Dermis microvascular lymphatic vessel endothelial cell (primary cell): ENCODE data around the gene HBS1L. TPM values are rescaled to one million over a fixed set of nuclear protein-coding genes. Genes with fewer than 3 reads are reported as not detected.

Experiments used
- DNase-seq, 2 donors: peaks; one replicate each; pipeline versions ENCODE4 v3.0.0 to v3.0.0-alpha.2; 2010; ENCODE audit warnings: low read depth in 2 of 2
- total RNA-seq: library from RNA; depleted of rRNA; stranded (reverse); fragments of >200 nt; gene quantifications from 2 replicates; pipeline ENCODE4 v1.2.1, GENCODE V29; 2014

Gene HBS1L
- 74.5 and 85.4 TPM in 2 replicates for total RNA-seq

DNA sequence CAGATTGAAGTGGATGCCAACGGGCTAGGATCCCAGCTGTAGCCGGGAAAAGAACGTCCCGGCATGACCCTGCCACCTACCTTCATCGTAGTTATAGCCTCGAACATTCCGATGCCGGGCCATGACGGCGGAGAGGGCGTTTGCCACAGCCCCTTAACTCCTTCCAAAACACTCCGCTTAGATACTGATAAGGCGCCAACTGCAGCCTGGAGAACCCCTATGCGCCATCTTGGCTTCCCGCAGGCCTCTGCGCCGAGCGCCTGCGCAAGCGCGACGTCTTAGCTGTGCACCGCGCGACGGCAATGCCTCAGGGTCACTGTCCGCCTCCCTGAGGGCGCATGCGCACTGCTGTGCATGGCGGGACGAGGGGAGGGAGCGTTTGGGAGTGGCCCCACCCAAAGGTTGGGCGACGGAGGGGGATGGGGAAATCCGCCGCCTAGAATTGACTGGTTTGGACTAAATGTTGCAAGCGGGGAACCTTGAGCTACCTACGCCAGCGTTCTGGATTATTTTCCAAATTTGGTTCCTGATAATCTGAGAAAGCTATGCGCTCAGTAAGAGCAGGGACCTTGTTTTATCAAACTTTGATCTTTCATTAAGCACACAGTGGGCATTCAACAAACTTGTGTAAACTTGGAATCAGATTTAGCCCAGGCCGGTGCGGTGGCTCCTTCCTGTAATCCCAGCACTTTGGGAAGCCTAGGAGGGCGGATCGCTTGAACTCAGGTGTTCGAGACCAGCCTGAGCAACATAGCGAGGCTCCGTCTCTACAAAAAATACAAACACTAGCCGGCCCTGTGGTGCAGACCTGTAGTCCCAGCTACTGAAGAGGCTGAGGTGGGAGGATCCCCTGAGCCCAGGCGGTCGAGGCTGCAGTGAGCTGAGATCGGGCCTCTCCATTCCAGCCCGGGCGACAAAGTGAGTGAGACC, at the start of gene HBS1L:
TSS of gene HBS1L (minus strand) at position 254 of the 930 bp plus-strand sequence. CDS start at position 123, 131 bp downstream.
- DNase-seq, result peak; percentile 90 to 96

DNA sequence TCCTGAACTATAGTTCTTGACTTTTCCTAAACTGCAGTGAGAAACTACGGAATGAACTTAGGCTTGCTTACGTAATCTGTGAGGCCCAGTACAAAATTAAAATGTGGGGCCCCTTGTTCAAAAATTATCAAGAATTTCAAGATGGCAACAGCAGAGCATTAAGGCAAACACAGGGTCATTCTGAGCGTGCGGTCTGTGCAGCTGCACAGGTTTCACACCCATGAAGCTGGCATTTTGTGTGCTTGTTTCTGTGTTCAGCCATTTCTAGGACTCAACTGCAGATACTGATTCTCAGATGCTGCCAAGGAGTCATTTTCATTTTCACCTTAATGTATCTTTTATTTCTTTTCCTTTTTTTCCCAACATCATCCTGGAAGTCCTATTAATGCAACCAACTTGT, 49.6 kb upstream of the HBS1L start:
- no peak for DNase-seq

DNA sequence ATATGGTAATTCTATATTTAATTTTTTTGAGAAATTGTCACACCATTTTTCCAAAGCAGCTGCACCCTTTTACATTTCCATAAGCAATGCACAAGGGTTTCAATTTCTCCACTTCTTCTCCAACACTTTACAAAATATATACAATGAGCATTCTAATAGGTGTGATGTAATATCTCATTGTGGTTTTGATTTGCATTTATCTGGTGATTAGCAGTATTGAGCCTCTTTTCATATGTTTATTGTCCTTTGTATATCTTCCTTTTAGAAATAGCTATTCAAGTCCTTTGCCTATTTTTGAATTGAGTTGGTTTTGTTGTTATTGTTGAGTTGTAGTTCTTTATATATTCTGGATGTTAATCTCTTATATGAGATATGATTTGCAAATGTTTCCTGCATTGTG, 47.6 kb upstream of the HBS1L start:
- DNase-seq, result no peak

DNA sequence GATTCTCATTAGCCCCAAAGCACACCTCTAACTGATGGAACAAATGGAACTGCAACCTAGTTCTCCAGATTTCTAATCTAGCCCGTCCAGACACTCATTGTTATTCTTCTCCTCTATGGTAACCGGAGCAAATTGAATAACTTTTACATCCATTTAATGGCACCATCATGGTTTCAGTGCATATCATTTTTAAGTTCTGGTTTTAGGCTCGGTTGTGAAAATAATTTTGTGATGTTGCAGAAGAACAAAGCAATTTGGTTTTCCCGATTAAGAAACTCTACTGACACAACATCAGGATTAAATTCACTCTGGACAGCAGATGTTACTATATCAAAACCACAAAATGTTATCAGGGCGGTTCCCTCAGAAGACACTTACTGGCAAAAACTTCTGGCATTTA, 42.5 kb upstream of the HBS1L start:
- DNase-seq, result no peak

DNA sequence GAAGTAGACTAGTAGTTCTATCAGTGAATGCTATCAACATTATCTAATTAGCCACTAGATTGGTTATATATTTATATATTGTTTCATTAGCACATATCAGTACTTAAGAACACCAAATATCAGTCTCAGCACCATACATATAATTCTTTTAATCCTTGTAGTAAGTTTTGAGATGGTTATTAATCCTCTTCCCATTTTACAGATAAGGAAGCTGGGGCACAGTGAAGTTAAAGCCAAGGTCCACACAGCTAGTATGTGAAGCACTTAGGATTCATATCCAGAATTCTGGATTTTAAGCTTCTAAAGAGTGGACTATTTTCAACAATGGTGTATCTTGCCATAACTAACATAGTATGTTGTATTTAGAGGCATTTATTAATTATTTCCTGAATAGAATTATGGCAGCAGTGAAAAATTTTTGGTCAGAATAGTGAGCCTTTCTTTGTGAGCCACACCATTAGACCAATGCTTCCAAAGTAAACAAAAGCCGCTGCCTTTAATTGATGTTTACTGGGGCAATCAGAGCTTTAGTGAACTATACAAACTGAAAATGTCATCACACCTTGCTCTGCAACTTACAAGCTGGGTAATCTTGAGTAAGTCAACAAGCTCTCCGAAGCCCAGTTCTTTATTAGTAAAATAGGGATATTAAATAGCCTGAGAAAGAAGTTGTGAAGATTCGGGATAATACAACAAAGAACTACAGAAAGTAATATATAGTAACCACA, 41.9 kb upstream of the HBS1L start:
- no peak for DNase-seq

DNA sequence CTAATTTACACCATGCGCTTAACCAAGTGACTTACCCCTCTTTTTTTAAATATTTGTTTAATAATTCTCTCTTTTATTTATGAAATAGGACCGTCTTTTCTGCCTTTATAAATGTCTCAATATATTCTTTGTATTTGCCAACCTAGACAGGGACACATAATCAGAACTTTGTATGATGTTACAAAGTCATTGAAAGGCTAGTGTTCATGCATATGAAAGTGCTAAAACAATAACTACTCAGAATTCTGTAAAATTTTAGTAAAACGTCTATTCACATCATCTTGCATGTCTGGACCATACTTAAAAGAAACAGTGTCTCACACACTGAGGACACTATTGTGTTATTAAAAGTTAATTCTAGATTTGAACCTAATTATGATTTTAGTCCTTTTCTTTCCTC, 41.1 kb upstream of the HBS1L start:
- no peak for DNase-seq

DNA sequence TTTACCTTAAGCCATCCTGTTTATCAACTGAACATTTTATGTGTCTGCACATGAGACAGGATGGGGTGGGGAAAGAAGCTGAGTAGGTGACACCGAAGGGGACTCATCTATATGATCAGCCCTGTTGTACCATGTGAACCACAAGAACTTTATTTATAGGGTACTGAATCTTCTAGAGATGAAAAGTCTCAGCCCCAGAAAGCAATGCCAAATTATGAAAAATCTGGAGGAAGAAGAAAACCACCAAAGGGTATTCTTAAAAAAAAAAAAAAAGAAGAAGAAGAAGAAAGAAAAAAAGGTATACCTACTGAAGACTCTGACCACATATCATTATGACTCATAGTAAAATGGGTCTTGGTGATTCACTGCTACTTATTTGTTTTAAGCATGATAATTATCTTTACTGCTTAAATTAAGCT, 39.8 kb upstream of the HBS1L start:
- DNase-seq, result no peak

DNA sequence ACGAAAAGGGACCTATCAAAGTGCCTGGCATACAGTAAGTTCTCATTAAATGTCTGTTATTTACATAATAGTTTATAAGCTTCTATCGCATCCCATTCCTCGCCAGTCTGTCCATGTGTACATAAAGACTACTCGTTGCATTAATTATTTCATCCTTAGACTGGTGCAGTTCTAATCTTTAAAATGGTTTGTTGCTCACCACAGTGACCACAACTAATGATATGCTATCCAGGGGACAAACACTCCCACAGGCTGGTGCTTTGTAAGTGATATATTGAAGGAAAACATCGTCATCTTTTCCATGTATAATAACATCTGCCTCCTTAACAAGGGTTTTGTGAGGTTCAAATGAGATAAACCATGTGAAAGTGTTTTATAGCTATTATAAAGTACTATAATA, 39.0 kb upstream of the HBS1L start:
- no peak for DNase-seq

DNA sequence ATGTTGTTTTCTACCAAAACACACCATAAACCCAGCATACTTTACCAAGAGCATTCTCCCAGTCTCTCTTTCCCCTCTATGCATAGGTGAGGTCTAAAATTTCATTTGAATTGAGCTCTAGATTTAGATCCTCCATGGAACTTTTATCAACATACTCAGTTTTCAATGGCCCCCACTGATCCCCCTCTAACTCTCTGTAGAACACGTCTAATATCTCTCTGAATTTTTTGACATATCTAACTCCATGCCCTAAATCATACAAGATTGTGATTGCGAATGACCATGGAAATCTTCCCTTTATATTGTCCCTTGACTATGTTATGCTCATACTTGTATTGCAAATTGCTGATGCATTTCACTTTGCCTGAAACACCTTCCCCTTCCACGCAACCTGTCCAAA, 38.1 kb upstream of the HBS1L start:
- no peak for DNase-seq

DNA sequence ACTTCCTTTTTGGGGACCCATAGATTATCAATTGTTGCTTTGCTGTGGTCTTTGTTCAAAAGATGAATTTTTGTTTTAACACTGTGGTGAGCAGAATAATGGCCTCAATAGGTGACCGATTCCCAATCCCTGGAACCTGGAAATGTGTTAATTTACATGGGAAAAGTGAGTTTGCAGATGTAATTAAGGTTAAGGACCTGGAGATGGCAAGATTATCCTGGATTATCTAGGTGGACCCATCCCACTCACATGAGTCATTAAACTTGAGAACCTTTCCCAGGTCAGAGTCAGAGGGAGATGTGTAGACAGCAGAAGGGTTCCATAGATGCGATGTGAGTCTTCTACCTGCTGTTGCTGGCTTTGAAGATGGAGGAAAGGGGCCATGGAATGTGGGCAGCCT, 36.2 kb upstream of the HBS1L start:
- DNase-seq, result no peak

DNA sequence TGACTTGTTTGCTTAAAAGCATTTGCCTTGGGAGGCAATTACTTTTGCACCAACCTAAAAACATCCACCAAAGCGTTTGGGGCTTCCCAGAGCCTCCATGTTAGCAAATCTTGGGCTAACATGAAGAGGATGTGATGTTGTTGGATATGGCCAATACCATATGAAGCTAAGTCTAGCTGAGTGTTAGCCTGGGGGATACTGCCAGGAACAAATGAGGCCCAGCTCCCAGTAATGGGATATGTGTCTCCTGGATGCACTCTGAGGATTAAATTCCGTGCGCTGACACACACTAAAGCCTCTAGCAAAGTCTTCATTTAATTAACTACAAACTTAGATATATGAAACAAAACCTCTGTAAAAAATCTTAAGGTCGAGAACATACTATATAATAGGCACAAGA, 35.3 kb upstream of the HBS1L start:
- no peak for DNase-seq

DNA sequence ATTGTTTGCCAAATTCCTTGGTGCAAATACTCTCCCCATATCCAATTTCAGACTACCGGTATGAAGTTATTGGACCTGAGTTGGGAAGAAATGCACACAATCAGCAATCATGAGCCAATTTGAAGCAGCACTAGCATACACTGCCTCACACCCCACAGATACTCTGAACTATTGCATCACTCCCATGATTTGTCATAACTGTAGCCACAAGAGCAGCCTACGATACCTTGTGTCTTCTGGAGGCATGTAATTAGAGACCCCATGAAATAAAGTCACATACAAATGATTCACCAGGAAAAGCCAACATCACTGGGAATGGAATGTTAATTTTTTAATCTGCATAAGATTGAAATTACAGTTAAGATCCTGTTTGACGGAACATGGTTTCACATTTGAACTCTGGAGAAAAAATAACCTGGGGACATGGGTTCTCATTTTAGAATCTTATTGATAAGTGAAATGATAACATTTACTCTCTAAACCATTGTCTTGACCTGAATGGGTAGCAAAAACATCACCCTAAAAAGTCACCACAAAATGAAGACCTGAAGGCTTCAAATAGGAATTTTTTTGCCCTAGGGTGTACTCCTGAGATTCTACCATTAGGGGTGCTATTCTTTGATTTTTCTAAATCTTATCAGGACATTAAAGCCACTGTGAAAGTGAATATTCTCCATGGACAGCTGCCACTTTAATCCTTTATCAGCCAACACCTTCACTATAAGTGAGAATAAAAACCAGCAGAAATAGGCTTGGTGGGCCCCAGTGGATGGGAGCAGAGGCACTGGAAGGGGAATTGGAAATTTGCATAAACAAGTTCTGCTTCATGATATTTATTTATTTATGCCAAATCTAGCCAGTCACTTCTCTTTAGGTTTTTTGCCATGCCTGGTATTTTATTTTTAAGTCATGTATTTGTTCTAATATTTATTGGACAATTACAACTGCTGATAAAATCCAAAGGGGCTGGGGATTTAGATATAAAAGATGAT, 34.5 kb upstream of the HBS1L start:
- no peak for DNase-seq

DNA sequence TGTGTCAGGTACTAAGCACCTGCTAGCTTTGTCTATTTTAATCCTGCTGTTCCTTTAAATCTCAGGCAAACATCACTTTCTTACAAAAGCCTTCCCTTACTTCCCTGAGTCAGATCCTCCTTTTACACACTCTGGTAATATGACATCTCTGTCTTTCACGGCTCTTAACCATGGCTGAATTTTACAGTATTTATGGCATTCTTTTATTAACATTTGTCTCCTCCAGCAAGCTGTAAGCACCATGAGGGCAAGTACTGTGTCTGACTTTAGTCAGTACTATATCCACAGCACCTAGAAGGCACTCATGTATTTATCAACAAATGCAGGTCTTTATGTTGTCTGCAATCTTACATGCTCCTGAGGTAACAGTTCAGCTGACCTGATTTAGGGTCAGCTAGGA, 33.7 kb upstream of the HBS1L start:
- DNase-seq, result no peak

DNA sequence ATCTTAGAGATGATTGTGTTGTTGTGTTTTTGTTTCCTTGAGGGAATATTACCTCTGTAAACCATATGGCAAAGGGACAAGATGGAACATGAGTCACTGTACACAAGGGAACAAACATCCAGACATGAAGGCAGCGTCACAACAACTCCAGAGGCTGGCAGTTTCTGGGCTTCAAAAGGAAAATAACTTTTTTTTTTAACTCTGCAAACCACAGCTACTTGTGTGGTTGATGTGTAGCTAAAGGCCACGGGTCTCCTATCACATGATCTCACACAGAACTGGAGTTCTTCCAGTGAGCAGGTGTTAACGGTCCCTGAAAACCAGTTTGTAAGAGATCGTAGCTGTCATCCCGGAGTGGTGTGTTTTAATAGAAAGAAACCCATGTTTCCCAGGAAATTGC, 33.2 kb upstream of the HBS1L start:
- no peak for DNase-seq

DNA sequence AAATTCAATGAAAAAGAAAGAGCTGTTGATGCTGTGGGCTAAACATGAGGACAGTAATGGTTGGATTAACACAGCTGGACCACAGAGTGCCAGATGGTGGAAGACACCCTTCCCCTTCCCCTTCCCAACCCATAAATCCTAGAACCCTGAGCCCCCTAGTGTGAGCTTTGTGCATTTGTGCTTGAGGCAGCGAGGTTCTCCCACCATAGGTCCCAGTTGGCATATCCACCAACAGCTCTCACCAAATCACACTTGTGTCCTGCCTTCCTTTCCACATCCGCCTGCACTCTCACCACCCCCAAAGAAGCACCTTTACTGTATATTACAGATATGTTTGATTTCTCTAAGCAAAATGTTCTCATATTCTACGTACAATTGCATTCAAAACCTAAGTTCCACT, 32.8 kb upstream of the HBS1L start:
- DNase-seq, result no peak

DNA sequence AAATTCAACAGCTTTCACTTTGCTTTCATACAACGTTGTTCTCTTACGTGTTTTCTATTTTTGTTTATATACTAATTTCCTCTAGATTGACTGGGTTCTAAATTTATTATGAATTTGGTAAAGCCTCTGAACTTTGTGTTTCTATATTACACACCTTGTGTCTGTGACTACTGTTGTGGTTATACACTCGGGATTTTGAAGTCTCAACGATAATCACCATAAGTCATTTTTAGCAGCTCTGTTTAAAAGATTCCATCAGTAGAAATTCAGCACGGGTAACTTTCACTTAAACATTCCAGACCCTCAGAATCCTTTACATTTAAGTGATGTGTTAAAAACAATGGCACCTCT, 31.8 kb upstream of the HBS1L start:
- no peak for DNase-seq

DNA sequence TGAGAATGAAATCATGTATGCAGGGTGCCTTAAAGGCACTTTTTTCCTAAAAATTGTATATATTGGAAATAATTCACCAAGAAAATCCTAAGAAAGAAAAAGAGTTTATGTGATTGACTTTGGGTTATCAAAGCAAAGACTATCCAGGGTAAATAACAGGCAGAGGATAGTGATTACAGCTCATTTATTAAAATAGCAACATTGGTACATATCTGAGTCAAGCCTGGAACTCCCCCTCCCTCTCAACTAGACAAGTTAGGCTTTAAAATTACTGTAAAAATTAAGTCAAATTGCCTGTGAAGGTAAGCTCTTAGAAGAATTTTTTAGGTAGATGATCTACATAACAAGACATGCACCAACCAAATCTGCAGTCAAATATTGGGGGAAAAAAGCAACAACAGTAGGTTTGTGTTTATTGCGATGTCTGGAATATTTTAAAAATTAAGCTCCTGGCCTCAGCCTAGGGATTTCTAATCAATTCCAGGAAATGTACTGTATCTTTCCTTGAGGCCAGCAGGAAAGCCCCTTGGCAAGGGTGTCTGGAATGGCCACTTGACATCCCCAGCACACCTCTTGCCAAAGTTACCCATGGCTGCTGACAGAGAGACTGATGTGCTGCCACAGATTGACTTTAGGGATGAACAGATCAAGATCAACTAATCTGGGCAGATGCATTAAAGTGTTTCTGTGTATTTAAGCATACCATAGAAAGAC, 31.2 kb upstream of the HBS1L start:
- DNase-seq, result no peak

DNA sequence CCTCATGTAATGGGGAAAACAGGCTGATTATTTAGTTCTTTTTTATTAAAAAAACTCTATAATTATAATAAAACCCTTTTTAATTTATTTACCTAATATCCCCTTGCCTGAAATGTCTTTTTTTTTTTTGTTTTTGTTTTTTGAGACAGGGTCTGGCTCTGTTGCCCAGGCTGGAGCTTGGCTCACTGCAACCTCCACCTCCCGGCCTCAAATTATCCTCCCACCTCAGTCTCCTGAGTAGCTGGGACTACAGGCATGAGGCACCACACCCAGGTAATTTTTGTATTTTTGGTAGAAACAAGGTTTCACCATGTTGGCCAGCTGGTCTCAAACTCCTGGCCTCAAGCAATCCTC, 30.3 kb upstream of the HBS1L start:
- DNase-seq, result no peak

DNA sequence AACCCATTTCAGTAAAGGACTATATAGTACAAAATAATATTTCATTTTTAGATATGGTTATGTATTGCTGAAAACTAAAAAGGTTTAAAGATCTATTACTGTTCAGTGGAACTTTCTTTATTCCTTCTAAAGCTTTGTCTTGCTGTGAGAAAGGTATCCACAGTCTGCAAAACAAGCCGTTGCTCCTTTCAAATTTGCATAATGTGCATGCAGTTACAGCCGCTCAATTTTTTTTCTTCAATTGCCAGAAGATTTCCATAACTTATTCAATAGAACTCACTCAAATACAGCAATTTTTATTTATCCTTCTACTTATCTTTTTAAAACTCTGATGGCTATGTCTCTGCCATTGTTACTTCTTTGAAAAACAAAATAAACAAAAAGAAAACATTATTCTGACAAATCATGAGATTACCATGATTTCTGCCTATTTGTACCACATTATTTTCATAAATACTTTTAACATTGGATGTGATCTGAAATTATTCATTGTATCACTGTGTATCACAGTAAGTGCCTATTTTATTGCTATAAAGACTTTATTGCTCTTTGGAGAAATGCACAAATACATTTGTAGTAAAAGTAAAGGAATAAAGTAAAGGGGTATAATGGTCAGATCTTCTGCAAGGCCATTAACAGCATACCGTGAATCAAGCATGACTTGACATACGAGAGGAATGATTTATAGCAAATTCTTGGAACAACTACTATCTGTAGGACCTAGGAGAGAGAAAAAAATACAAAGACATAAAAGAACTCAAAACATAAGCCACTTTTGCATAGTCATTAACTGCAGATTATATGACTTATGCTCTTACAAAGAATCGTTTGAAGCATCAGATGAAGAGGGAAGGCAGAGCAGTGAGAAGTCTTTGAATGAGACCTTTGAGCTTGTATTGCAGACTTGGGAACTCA, 29.6 kb upstream of the HBS1L start:
- no peak for DNase-seq

DNA sequence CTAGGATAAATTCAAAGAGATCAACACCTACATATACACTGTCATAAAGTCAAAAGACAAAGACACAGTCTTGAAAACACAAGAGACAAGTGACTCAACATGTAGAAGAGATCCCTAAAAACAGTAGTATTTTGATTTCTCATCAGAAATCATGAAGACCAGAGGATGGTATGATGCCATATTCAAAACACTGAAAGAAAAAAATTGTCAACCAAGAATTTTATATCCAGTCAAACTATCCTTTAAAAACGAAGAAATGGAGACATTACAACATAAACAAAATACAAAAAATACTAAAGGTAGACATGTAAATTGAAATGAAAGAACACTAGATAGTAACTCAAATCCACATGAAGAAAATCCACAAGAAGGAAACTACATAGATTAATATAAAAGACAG, 27.3 kb upstream of the HBS1L start:
- no peak for DNase-seq
